ENCODE data around the gene C14orf132. TPM values are rescaled to one million over a fixed set of nuclear protein-coding genes. Genes with fewer than 3 reads are reported as not detected.

Gene C14orf132
- total and polyA plus RNA-seq, 9 donors = 3.9 to 20.3 (median 7.7) TPM

- Histone ChIP-seq H3K27me3 (no peaks in the 10 kb centered on the region), H3K4me1 (ENCODE audit: insufficient read depth) (no peaks in the 10 kb centered on the region), H3K9me3 (no peaks in the 10 kb centered on the region), H3K36me3 (no peaks in the 10 kb centered on the region), H3K27ac (no peak overlapping the region), H3K4me3 (no peak overlapping the region)
- intact Hi-C loops (cut with DNase I) = no loop called here
- no peak for TF ChIP-seq POLR2A (IDR thresholded peaks at IDR 0.05)
- TF ChIP-seq CTCF (IDR thresholded peaks at IDR 0.05) = no peak
- no peak for TF ChIP-seq EP300 (IDR thresholded peaks at IDR 0.05)
- WGBS, 3 donors = 63 to 72% (median 68%) methylated on average over 6 of the region's 6 CpGs
- no peak for DNase-seq
These were observed 95.3 kb downstream of the C14orf132 start for GRCh38 chr14:96134508-96134907.

- WGBS, 3 donors = 51 to 69% (median 57%) methylated on average over 8 of the region's 8 CpGs
- Histone ChIP-seq H3K4me1 (ENCODE audit: insufficient read depth) (no peaks in the 10 kb centered on the region), H3K36me3 (no peaks in the 10 kb centered on the region), H3K27ac (no peak overlapping the region), H3K4me3 (no peak overlapping the region), H3K9me3 (no peaks in the 10 kb centered on the region), H3K27me3 (no peaks in the 10 kb centered on the region)
- DNase-seq = no peak
- intact Hi-C loops (cut with DNase I) = no loop called here
- TF ChIP-seq POLR2A (IDR thresholded peaks at IDR 0.05) = no peak
- TF ChIP-seq EP300 (IDR thresholded peaks at IDR 0.05) = peak; percentile 21
These were observed 96.1 kb downstream of the C14orf132 start for GRCh38 chr14:96135285-96135684.

- Histone ChIP-seq H3K4me1 (ENCODE audit: insufficient read depth) (no peaks in the 10 kb centered on the region), H3K27ac (no peak overlapping the region), H3K9me3 (no peaks in the 10 kb centered on the region), H3K4me3 (no peak overlapping the region), H3K27me3 (no peaks in the 10 kb centered on the region), H3K36me3 (no peaks in the 10 kb centered on the region)
- intact Hi-C loops (cut with DNase I) = no loop called here
- 17 to 31% (median 26%) methylated on average over 4 of the region's 4 CpGs for WGBS, 3 donors
- no peak for TF ChIP-seq POLR2A (IDR thresholded peaks at IDR 0.05)
- no peak for DNase-seq
These were observed 97.3 kb downstream of the C14orf132 start for GRCh38 chr14:96136371-96137005.

GRCh38 chr14:96138241-96138640, 99.1 kb downstream of the C14orf132 start:
- Histone ChIP-seq H3K27ac (no peak overlapping the region), H3K4me1 (ENCODE audit: insufficient read depth) (no peaks in the 10 kb centered on the region), H3K4me3 (no peak overlapping the region), H3K36me3 (no peaks in the 10 kb centered on the region), H3K27me3 (no peaks in the 10 kb centered on the region), H3K9me3 (no peaks in the 10 kb centered on the region)
- 90 to 96% (median 95%) methylated on average over 1 of the region's 1 CpG for WGBS, 3 donors
- intact Hi-C loops (cut with DNase I) = no loop called here
- DNase-seq = no peak
- TF ChIP-seq CTCF (IDR thresholded peaks at IDR 0.05) = no peak
- no peak for TF ChIP-seq POLR2A (IDR thresholded peaks at IDR 0.05)
- TF ChIP-seq EP300 (IDR thresholded peaks at IDR 0.05) = no peak

GRCh38 chr14:96139169-96139568, 100.0 kb downstream of the C14orf132 start:
- H3K27me3 ChIP-seq = no peaks in the 10 kb centered on the region
- no peak for DNase-seq
- no peaks in the 10 kb centered on the region for H3K4me1 ChIP-seq (ENCODE audit: insufficient read depth)
- 58 to 78% (median 77%) methylated on average over 1 of the region's 1 CpG for WGBS, 3 donors
- H3K4me3 ChIP-seq = no peak overlapping the region
- intact Hi-C loops (cut with DNase I) = no loop called here
- TF ChIP-seq EP300 (IDR thresholded peaks at IDR 0.05) = no peak
- no peak for TF ChIP-seq POLR2A (IDR thresholded peaks at IDR 0.05)
- TF ChIP-seq CTCF (IDR thresholded peaks at IDR 0.05) = no peak
- H3K9me3 ChIP-seq = no peaks in the 10 kb centered on the region
- no peak overlapping the region for H3K27ac ChIP-seq
- H3K36me3 ChIP-seq = no peaks in the 10 kb centered on the region
